NOMO-1 (cell line): Measurements from ENCODE around the gene FOSL2.

ENCODE experiments used
- DNase-seq, 2 experiments: peaks; one replicate each; lab custom pipeline; 2025; ENCODE audit not compliant: unreplicated experiment in 2 of 2; lab: John Stamatoyannopoulos, UW

Gene FOSL2

GRCh38 chr2:28392297-28393113 is at the start of gene FOSL2:
TSS of gene FOSL2 (plus strand) at chr2:28392858. CDS start at chr2:28393721, 863 bp downstream.
- peak; percentile 97 for DNase-seq

DNA sequence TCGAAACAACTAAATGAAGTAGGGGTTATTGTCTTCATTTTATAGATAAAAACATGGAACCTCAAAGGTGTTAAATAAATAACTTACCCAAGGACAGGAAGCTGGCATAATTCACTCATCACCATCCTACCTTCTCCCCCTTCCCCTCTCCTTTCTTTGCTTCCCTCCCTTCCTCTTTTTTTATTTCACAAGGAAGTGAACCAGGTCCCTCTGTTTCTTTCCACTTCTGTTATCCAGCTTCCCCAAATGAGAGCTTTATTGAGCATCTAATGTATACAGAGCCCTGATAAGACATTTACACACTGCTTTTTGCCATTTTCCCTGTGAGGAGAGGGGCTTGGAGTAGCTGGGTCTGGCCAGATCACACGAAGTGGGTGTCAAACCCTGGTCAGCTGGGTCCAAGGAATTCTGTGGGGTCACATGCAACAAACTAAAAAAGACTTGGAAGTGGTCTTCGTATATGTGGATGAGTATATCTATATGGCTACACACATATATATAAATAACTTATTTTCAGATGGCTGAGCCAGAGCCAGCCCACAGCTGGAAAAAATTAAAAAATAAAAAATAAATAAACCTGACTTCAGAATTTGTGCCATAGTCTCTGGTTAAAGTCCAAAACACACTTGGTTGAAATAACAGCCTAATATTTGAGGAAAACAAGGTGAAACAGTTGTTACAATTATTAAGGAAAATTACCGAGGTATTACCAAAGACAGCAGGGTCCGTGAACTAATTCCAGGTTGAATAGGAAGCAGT is 49.3 kb upstream of the FOSL2 start:
- DNase-seq = peak; percentile 28 to 74

- DNase-seq = no peak
Measured at GRCh38 chr2:28343971-28344715, 48.5 kb upstream of the FOSL2 start.

- DNase-seq = no peak
Measured at GRCh38 chr2:28344756-28345373, 47.8 kb upstream of the FOSL2 start.

DNA sequence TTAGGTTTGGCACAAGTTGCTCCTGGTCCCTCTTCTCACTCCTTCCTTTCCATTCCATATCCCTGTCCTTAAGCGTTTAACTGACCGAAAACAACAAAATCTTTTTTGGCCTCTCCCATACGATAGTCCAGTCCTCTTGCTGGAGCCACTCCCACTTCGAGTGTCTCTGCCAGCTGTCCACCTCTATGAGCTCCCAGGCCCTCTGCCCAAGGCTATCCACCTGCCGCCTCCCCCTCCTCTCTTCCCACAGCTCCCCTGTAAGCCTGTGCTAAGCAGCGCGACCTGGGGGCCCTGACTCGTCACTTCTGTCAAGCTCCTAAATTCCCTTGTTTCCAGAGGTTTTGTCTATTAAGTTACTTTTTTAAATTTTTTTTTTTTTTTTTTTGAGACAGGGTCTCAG is 47.0 kb upstream of the FOSL2 start:
- DNase-seq = no peak

DNA sequence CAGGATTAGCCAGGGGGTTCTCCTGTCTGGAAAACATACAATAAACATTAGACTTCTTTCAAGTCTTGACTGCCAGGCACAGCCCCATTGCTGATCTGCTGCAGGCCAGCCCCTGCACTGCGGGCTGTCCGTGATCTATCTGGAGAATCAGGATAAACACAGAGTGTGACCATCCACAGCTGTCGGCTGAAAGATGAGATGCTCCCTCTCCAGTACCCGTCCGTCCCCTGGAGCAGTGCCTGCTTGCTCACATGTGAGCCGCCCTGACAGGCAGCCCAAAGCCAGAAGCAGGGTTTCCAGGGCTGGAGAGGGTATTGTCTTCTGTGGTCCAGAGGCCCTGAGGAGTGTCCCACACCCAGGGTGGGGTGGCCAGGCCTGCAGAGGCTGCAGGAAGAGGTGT is 46.1 kb upstream of the FOSL2 start:
- no peak for DNase-seq

DNA sequence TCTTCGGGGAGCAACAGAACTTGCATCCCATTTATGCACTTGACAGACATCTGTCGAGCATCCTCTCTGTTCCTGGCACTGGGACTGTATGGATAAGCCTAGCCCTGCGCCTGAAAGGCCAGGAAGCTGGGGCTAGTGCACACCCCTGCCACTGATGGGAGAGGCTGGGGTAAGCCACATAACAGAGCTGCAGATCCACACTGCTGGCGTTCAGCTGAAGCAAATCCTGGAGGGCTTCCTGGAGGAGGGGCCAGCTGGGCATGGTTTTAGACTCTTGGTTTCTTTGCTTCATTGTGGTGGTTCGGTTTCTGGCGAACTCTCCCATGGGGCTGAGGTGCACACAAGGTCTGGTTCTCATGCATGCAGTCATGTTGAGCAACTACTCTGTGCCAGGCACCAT is 45.5 kb upstream of the FOSL2 start:
- DNase-seq = no peak

- no peak for DNase-seq
Measured at GRCh38 chr2:28347596-28347995, 45.1 kb upstream of the FOSL2 start.

- no peak for DNase-seq
Measured at GRCh38 chr2:28348149-28348567, 44.5 kb upstream of the FOSL2 start.

DNA sequence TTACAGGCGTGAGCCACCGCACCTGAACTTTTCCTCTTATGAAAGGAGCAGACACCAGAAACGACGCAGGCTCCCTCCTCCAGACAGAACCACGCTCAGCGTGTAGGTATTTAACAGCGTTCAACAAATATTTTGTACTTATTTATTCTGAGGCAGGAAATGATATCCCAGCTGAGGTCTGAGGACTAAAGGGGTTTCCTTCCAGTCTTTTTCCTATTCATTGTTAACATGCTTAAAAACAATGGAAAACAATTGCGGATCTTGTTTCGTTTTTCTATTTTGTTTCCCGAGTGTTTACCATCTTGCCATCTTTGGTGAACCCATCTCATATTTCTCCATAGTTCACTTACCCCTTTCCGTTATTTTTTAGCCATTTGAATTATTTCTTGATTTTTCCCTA is 43.7 kb upstream of the FOSL2 start:
- no peak for DNase-seq

- DNase-seq = no peak
Measured at GRCh38 chr2:28349546-28350165, 43.0 kb upstream of the FOSL2 start.

DNA sequence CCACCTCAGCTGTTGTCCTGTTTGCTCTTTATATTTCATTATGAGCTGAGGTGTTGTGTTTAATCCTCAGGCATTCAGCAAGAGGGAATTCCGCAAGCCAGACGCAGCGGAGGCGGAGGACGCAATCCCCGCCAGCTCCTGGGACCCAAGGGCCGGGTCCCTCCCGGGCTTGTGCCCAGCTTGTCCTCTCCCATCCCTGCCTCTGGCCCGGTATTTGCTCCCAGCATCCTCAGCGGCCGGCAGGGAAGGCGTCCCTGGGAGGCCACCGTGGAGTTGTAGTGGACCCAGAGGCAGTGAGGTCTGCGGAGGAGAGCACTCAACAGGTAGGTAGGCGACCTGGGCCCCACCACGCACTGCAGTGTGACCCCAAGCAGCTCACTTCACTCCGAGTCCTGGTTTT is 42.5 kb upstream of the FOSL2 start:
- no peak for DNase-seq

DNA sequence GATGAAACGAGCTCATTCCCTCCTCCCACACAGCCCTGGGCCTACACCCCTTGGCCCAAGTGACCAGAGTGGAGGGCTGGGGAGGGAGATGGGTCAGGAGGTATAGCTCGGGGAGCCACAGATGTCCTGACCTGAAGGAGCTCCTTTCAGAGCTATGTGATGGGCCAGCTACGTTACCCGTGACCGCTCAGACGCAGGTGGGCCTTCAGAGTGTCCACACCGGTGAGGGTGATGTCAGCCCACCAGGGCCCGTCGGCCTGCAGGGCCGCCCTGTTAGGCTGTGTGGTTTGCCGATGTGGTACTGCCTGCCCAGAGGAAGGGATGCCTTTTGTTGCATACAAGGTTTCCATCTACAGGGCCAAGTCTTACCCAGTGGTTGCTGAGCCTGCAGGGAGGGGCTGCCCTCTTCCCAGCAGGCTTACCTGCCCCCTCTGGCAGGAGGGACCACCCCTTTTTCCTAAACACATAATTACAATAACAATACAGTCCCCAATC is 41.8 kb upstream of the FOSL2 start:
- no peak for DNase-seq

DNA sequence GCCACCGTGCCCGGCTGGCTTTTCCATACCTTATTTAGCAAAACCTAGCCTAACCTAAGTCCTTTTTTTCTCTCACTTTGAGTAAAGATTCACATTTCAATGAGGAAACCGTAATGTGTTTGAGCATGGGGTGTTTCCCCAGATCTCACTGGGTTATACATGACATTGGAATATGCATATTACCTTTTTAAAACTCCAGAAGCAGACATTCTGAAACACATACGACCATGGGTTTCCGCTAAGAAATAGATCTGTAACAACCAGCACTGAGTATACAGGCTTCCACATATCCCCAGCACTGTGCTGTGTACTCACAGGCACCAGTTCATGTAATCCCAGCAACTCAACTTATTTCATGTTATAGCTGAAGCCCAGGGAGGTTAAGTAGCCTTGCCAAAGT is 41.0 kb upstream of the FOSL2 start:
- no peak for DNase-seq

DNA sequence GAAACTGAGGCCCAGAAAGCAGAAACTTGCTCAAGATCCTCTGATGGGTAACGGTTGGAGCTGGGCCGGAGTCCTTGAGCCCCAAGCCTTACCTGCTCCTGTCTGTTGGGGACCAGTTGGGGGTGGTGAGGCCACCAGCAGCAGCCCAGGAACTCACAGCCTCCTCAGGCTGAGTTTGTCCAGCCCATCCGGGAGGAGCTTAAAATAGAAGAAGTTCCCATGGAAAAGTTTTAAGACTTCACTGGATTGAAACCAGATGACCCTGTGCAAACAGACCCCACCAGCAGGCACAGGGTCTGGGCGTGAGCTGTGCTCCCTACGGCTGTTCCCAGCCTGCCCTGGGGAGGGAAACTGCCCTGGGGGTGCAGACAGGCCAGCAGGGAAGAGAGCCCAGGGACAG is 40.6 kb upstream of the FOSL2 start:
- no peak for DNase-seq

- DNase-seq = no peak
Measured at GRCh38 chr2:28352610-28353195, 40.0 kb upstream of the FOSL2 start.

GRCh38 chr2:28354920-28355520 is 37.6 kb upstream of the FOSL2 start:
- no peak for DNase-seq

DNA sequence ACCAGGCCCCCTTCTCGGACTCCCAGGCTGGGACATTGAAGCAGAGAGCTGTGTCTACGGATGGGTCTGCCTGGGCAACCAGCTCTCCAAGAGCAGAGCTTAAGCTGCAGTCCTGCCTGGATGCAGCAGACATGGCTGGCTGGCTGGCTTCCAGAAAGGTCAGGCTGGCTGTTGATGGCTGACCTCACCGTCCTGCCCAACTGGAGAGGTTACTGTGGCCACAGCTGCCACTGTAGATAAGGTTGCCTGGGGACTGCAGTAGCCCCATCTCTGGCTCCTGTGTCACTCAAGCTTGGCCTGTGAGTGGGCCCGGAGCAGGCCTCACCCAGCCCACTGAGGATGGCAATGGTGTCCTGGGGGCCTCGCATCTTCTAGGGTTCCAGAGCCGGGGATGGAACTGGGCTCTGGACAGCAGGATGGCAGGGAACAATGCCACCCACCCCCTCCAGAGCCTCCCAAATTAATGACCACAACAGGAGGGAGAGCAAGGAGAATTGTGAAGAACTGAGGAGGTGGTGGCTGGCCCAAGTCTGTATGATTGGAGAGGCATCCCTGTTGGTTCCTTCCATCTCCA is 37.0 kb upstream of the FOSL2 start:
- no peak for DNase-seq
